B cell (primary cell): ENCODE measurements around the gene FEZ2. TPM values are rescaled to one million over a fixed set of nuclear protein-coding genes. Genes with fewer than 3 reads are reported as not detected.

ENCODE experiments used
- ATAC-seq: fragments of 200-7000 bp; cut with Tn5 transposase; one replicate; pipeline ENCODE4 v1.10.0; 2021; ENCODE audit warnings: low read depth, mild to moderate bottlenecking, moderate number of reproducible peaks, moderate library complexity
- CTCF ChIA-PET: fragments of 350-600 bp; sonication (Branson Sonifier 250); formaldehyde crosslinking; loops from one replicate; lab custom pipeline; 2021; ENCODE audit warnings: antibody characterized with exemption, inconsistent platforms; lab: Charles Lee
- POLR2A ChIA-PET: fragments of 350-600 bp; sonication (Branson Sonifier 250); formaldehyde crosslinking; loops from one replicate; lab custom pipeline; 2021; ENCODE audit warnings: antibody characterized with exemption; lab: Charles Lee
- DNase-seq: peaks from one replicate; pipeline ENCODE4 v3.0.0; 2013
- H2AFZ ChIP-seq: 2 replicates; pipeline ENCODE4 v1.6.1; 2012; ENCODE audit warnings: mild to moderate bottlenecking, low read depth, low read length; ENCODE audit not compliant: insufficient read depth, poor library complexity, severe bottlenecking
- H3K27ac ChIP-seq, 2 donors: 1 replicate in 1 of 2; 2 replicates in 1 of 2; pipeline ENCODE4 v1.5.1; 2012 to 2013; ENCODE audit warnings: low read length in 2 of 2, mild to moderate bottlenecking in 2 of 2, moderate library complexity in 1 of 2
- H3K27me3 ChIP-seq, 4 experiments: fragments of 200-600 bp in 1 of 4; sonication (generic) in 1 of 4; replicated peaks in 1 of 4; 1 replicate in 2 of 4; 2 replicates in 2 of 4; pipeline versions ENCODE4 v1.6.1 to v1.7.0; 2013 to 2016; ENCODE audit warnings: low read length in 3 of 4, mild to moderate bottlenecking in 2 of 4, mixed read lengths in 1 of 4, moderate library complexity in 1 of 4; ENCODE audit not compliant: insufficient read depth in 4 of 4, control insufficient read depth in 3 of 4; ENCODE audit errors: control extremely low read depth in 1 of 4
- H3K36me3 ChIP-seq, 2 experiments: replicated peaks in 1 of 2; 1 replicate in 1 of 2; 2 replicates in 1 of 2; pipeline versions ENCODE4 v1.6.1 to v1.7.1; 2013; ENCODE audit warnings: low read length in 1 of 2; ENCODE audit not compliant: insufficient read depth in 2 of 2, control insufficient read depth in 1 of 2; ENCODE audit errors: control extremely low read depth in 1 of 2, extremely low read depth in 1 of 2
- H3K4me1 ChIP-seq, 2 donors: fragments of 200-600 bp in 1 of 2; sonication (generic) in 1 of 2; 1 replicate in 1 of 2; 2 replicates in 1 of 2; pipeline versions ENCODE4 v1.5.1 to v1.6.1; 2013 to 2017; ENCODE audit warnings: low read length in 2 of 2; ENCODE audit not compliant: control insufficient read depth in 2 of 2, insufficient read depth in 2 of 2
- H3K4me2 ChIP-seq: replicated peaks from 2 replicates; pipeline ENCODE3; 2012; ENCODE audit warnings: mild to moderate bottlenecking, low read depth, low read length; ENCODE audit not compliant: poor library complexity, severe bottlenecking
- H3K4me3 ChIP-seq, 5 experiments: fragments of 200-600 bp in 1 of 5; sonication (generic) in 1 of 5; 1 replicate in 3 of 5; 2 replicates in 2 of 5; pipeline versions ENCODE4 v1.5.1 to v1.7.0; 2011 to 2016; ENCODE audit warnings: low read length in 4 of 5, mild to moderate bottlenecking in 4 of 5, low read depth in 2 of 5, control low read depth in 1 of 5, moderate library complexity in 1 of 5; ENCODE audit not compliant: insufficient read depth in 1 of 5; ENCODE audit errors: control extremely low read depth in 1 of 5, extremely low read depth in 1 of 5
- H3K79me2 ChIP-seq: fragments of 200-600 bp; sonication (generic); one replicate; pipeline ENCODE4 v1.6.0; 2016; ENCODE audit warnings: low read length; ENCODE audit not compliant: control insufficient read depth, insufficient read depth
- H3K9ac ChIP-seq: fragments of 200-600 bp; sonication (generic); 2 replicates; pipeline ENCODE4 v1.6.1; 2017; ENCODE audit warnings: mild to moderate bottlenecking, low read length, moderate library complexity
- H3K9me3 ChIP-seq, 3 donors: one replicate each; pipeline versions ENCODE4 v1.6.1 to v1.7.1; 2013; ENCODE audit warnings: low read length in 2 of 3; ENCODE audit not compliant: control insufficient read depth in 2 of 3, insufficient read depth in 1 of 3; ENCODE audit errors: control extremely low read depth in 1 of 3
- H4K20me1 ChIP-seq: 2 replicates; pipeline ENCODE4 v1.6.0; 2012; ENCODE audit warnings: mild to moderate bottlenecking, low read length; ENCODE audit not compliant: insufficient read depth, control insufficient read depth, poor library complexity, severe bottlenecking
- H3K27ac Mint-ChIP-seq: one replicate; pipeline ENCODE4 v1.8.0; 2021; ENCODE audit warnings: mixed read lengths
- H3K27me3 Mint-ChIP-seq: one replicate; pipeline ENCODE4 v1.8.0; 2021; ENCODE audit warnings: mixed read lengths
- H3K4me1 Mint-ChIP-seq: one replicate; pipeline ENCODE4 v1.8.0; 2021; ENCODE audit warnings: mixed read lengths
- H3K4me3 Mint-ChIP-seq: one replicate; pipeline ENCODE4 v1.8.0; 2021; ENCODE audit warnings: mixed read lengths
- H3K9me3 Mint-ChIP-seq: one replicate; pipeline ENCODE4 v1.8.0; 2022; ENCODE audit warnings: mixed read lengths; ENCODE audit not compliant: insufficient read depth
- EZH2 ChIP-seq: IDR thresholded peaks from 2 replicates; pipeline ENCODE4 v1.6.1; 2012; ENCODE audit warnings: borderline replicate concordance, low read depth, mild to moderate bottlenecking, moderate library complexity, low read length; ENCODE audit not compliant: insufficient read depth, poor library complexity, severe bottlenecking
- WGBS: methylation state at CpG from one replicate; pipeline ENCODE4 v1.1.5; 2013; ENCODE audit warnings: missing lambda C conversion rate; ENCODE audit not compliant: insufficient coverage; 5-methylcytosine and 5-hydroxymethylcytosine counted together
- intact Hi-C: fragments of 100-400 bp; cut with micrococcal nuclease; formaldehyde crosslinking; loops from one replicate; pipeline ENCODE4 v1.10.0; 2022
- polyA plus RNA-seq: library from polyadenylated mRNA; depleted of rRNA; stranded (reverse); fragments of >200 nt; gene quantifications from 2 replicates; pipeline ENCODE4 v1.2.3, GENCODE V29; 2012
- total RNA-seq, 2 donors: library from RNA; stranded (reverse); fragments of 120-200 nt in 1 of 2; gene quantifications; 1 replicate in 1 of 2; 2 replicates in 1 of 2; pipeline versions ENCODE4 v1.2.3 to v1.2.4, GENCODE V29; 2013 to 2022
- TF ChIP-seq, protein P1 (sequence below): fragments of 200-600 bp; IDR thresholded peaks from one replicate; pipeline ENCODE4 v1.8.0; 2022; ENCODE audit warnings: antibody characterized with exemption, mild to moderate bottlenecking

FEZ2 gene
- total and polyA plus RNA-seq, 2 donors (not counting 1 experiment from before 2014, with no cell fraction given) = 6.2 to 32.7 TPM

DNA sequence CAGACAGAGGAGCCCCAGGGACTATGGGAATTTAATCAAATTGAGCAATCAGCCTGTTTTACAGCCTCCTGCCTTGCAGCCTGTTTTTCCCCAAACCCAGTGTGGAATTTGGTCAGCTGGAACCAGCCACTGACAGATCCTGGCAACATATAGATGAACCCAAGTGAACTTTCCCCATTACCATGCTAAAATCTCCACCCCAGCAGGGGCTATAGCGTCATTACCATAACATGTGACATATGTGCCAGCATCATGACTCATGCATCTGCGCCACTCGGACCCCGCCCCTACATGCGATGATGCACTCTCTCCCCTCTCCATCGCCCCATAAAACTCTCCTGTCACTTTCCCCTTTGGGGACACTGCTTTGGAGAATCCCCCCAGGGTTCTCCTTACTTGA, 17.3 kb upstream of the FEZ2 start:
- Histone ChIP-seq H3K4me3 (no peak overlapping the region), H3K27me3 (peaks cover 0 to 2% (median 0%) of the 10 kb centered on the region in 4 experiments), H3K27ac (no peak overlapping the region), H2AFZ (no peak overlapping the region), H3K36me3 (no peaks in the 10 kb centered on the region), H3K79me2 (no peaks in the 10 kb centered on the region), H3K9ac (no peak overlapping the region), H3K4me1 (no peaks in the 10 kb centered on the region), H3K4me2 (no peak overlapping the region), H3K9me3 (peaks cover 0 to 2% (median 0%) of the 10 kb centered on the region in 3 donors), H4K20me1 (no peaks in the 10 kb centered on the region)
- no peak overlapping the region for H3K27ac Mint-ChIP-seq
- ChIA-PET CTCF (no interaction called here), POLR2A (no interaction called here)
- peaks cover 13% of the 10 kb centered on the region for H3K27me3 Mint-ChIP-seq
- no peaks in the 10 kb centered on the region for H3K9me3 Mint-ChIP-seq
- ATAC-seq (no peak), DNase-seq (no peak)
- WGBS = 90% methylated on average over 6 of the region's 6 CpGs
- intact Hi-C loops = no loop called here
- H3K4me3 Mint-ChIP-seq = no peak overlapping the region
- TF ChIP-seq, protein P1, sequence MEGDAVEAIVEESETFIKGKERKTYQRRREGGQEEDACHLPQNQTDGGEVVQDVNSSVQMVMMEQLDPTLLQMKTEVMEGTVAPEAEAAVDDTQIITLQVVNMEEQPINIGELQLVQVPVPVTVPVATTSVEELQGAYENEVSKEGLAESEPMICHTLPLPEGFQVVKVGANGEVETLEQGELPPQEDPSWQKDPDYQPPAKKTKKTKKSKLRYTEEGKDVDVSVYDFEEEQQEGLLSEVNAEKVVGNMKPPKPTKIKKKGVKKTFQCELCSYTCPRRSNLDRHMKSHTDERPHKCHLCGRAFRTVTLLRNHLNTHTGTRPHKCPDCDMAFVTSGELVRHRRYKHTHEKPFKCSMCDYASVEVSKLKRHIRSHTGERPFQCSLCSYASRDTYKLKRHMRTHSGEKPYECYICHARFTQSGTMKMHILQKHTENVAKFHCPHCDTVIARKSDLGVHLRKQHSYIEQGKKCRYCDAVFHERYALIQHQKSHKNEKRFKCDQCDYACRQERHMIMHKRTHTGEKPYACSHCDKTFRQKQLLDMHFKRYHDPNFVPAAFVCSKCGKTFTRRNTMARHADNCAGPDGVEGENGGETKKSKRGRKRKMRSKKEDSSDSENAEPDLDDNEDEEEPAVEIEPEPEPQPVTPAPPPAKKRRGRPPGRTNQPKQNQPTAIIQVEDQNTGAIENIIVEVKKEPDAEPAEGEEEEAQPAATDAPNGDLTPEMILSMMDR = no peak
- no peak for TF ChIP-seq EZH2
- no peaks in the 10 kb centered on the region for H3K4me1 Mint-ChIP-seq

DNA sequence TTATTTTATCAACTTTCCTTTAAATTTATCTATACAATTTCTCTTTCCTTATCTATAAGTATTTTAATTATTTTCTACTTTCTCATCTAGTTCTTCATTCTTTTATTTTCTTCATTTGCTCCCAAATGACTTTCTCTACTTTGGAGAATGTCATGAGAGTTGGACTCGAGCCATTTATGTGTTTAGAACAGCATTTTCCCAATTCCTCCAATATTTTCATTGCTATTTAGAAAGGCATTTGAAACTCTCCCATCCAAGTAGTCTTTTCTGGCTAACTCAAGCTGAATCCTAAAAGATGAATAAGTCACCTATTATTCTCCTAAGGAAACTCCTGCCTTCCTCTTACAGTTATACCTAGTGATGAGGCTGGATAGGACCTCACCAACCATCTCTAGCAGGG, 15.8 kb upstream of the FEZ2 start:
- no peaks in the 10 kb centered on the region for H3K79me2 ChIP-seq
- H3K27me3 Mint-ChIP-seq = peaks cover 11% of the 10 kb centered on the region
- ChIA-PET POLR2A (no interaction called here), CTCF (no interaction called here)
- H3K27ac ChIP-seq = no peak overlapping the region
- H3K9ac ChIP-seq = no peak overlapping the region
- no peaks in the 10 kb centered on the region for H3K4me1 ChIP-seq
- no peak overlapping the region for H3K27ac Mint-ChIP-seq
- no peak overlapping the region for H3K4me3 ChIP-seq
- no peak for TF ChIP-seq EZH2
- TF ChIP-seq, protein P1 = no peak
- H3K4me3 Mint-ChIP-seq = no peak overlapping the region
- ATAC-seq (no peak), DNase-seq (no peak)
- peaks cover 0 to under 1% (median 0%) of the 10 kb centered on the region in 3 donors for H3K9me3 ChIP-seq
- no peaks in the 10 kb centered on the region for H3K4me1 Mint-ChIP-seq
- no peak overlapping the region for H2AFZ ChIP-seq
- no peaks in the 10 kb centered on the region for H3K9me3 Mint-ChIP-seq
- peaks cover 0 to 2% (median 0%) of the 10 kb centered on the region in 4 experiments for H3K27me3 ChIP-seq
- H3K4me2 ChIP-seq = no peak overlapping the region
- intact Hi-C loops = no loop called here
- no peaks in the 10 kb centered on the region for H4K20me1 ChIP-seq
- WGBS = no CpG with 5 or more reads among the region's 1 CpG
- H3K36me3 ChIP-seq = no peaks in the 10 kb centered on the region
